ENCODE measurements around the gene SPAG17. TPM values are rescaled to one million over a fixed set of nuclear protein-coding genes. Genes with fewer than 3 reads are reported as not detected.

The SPAG17 gene
- total RNA-seq, 4 donors from 2014 or later: 0.13 to 3.1 (median 1.4) TPM

DNA sequence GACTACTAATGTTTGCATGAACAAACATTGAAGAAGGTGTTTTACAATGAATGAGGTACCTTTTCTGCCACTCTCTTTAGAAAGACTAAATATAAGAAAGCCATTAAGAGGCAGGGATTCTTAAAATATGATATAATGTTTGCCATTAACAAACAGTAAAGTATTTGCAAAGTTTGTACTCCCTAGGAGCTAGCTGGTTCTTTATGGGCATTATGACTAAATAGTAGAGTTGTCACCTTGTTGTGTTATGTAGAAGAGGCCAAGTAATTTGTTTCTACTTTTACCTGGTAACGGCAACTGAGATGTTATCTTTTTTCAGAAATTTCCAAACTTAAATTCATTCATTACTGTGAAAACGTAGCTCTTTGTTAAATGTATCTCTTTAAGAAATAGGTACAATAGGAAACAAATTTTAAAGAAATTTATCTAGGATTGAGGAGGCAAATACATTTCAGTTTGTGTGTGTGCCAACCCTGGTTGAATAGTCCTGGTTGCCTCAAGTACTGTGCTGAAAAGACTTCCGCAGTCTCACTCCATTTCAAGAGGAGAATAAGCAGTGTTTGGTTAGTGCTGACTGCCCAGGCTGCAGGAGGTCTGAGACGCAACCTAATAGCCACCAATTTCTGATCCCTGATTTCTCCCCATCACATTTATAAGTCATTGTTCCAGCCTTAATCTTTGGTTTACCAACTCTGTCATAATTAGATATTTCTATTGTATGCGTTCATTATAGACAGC, 203.4 kb downstream of the SPAG17 start:
- TF ChIP-seq POLR2A (IDR thresholded peaks at IDR 0.05) (no peak), POLR2AphosphoS5 (IDR thresholded peaks at IDR 0.05) (no peak), EP300 (IDR thresholded peaks at IDR 0.05) (no peak)
- TF ChIP-seq, protein P1, sequence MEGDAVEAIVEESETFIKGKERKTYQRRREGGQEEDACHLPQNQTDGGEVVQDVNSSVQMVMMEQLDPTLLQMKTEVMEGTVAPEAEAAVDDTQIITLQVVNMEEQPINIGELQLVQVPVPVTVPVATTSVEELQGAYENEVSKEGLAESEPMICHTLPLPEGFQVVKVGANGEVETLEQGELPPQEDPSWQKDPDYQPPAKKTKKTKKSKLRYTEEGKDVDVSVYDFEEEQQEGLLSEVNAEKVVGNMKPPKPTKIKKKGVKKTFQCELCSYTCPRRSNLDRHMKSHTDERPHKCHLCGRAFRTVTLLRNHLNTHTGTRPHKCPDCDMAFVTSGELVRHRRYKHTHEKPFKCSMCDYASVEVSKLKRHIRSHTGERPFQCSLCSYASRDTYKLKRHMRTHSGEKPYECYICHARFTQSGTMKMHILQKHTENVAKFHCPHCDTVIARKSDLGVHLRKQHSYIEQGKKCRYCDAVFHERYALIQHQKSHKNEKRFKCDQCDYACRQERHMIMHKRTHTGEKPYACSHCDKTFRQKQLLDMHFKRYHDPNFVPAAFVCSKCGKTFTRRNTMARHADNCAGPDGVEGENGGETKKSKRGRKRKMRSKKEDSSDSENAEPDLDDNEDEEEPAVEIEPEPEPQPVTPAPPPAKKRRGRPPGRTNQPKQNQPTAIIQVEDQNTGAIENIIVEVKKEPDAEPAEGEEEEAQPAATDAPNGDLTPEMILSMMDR (IDR thresholded peaks at IDR 0.05): no peak
- H3K9me3 ChIP-seq: no peaks in the 10 kb centered on the region
- H3K27ac ChIP-seq: no peak overlapping the region
- WGBS: 75% methylated on average over 5 of the region's 5 CpGs
- no peaks in the 10 kb centered on the region for H3K4me1 ChIP-seq
- no peak for DNase-seq (ENCODE audit: low spot score in 2 of 2)
- no peaks in the 10 kb centered on the region for H3K27me3 ChIP-seq
- H3K36me3 ChIP-seq: no peaks in the 10 kb centered on the region
- H3K4me3 ChIP-seq: no peak overlapping the region

DNA sequence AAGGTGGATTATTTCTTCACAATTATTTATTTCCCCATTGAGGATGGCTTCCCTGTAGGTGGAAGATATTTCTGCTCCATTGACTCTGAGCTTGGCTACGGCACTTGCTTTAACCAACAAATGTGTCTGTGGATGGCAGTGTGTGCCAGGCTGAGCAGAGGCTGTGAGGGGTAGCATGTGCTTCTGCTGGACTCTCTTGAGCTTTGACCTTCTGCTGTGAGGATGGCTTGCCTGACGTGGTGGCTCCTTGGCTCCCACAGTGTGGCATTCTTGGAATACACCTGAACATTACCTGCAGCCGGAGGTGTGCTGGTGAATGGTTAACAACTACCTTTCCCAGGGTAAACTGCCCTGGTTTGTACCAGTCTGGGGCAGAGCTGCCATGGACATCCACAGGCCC, 208.6 kb downstream of the SPAG17 start:
- H3K4me3 ChIP-seq: no peak overlapping the region
- no peaks in the 10 kb centered on the region for H3K27me3 ChIP-seq
- TF ChIP-seq, protein P1 (IDR thresholded peaks at IDR 0.05): no peak
- DNase-seq (ENCODE audit: low spot score in 2 of 2): no peak
- no peaks in the 10 kb centered on the region for H3K9me3 ChIP-seq
- H3K36me3 ChIP-seq: no peaks in the 10 kb centered on the region
- H3K4me1 ChIP-seq: no peaks in the 10 kb centered on the region
- 88% methylated on average over 3 of the region's 3 CpGs for WGBS
- no peak overlapping the region for H3K27ac ChIP-seq

DNA sequence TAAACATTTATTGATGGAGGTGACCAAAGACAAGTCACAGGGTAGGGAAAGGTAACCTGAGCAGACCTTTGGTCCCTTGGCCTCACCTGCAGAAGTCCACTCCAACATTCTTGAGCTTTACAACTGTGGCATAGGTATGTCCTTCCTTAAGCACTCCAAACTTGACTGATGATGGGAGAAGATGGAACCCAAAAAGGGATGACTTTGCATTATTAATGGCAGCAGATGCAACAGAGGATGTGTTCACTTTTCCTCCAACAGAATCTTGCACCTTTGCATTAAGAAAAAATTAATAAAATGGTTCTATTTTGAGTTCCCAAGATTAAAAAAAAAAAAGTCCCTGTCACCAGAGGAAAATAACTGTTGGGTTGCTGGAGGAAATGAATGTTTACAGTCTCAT, 213.3 kb downstream of the SPAG17 start:
- H3K4me1 ChIP-seq: peaks cover 8% of the 10 kb centered on the region
- no peak for DNase-seq (ENCODE audit: low spot score in 2 of 2)
- TF ChIP-seq POLR2A (IDR thresholded peaks at IDR 0.05) (no peak), POLR2AphosphoS5 (IDR thresholded peaks at IDR 0.05) (no peak), EP300 (IDR thresholded peaks at IDR 0.05) (no peak)
- TF ChIP-seq, protein P1 (IDR thresholded peaks at IDR 0.05): no peak

DNA sequence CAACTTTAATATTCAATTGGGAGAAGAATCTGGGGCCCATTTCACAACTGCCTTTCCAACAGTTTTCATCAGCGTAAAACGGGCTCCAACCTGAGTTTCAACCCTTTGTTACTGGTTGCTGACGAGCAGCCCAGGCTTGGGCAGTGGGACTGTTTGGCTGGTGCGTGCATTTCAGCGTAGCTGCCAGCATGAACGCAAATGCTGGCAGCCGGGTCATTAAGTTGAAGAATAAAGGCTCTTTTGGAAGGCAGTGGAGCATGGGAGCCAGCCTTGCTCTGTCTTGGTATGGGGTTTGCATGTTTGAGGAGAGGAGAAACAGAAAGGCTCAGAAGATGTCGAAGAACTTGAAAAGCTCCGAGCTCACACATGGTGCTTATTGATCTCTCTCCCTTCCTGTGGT, 214.8 kb downstream of the SPAG17 start:
- Histone ChIP-seq H3K4me3 (no peak overlapping the region), H3K27me3 (no peaks in the 10 kb centered on the region), H3K27ac (no peak overlapping the region), H3K9me3 (no peaks in the 10 kb centered on the region), H3K4me1 (peaks cover 8% of the 10 kb centered on the region), H3K36me3 (no peaks in the 10 kb centered on the region)
- no peak for DNase-seq (ENCODE audit: low spot score in 2 of 2)
- TF ChIP-seq POLR2AphosphoS5 (IDR thresholded peaks at IDR 0.05) (no peak), EP300 (IDR thresholded peaks at IDR 0.05) (no peak), POLR2A (IDR thresholded peaks at IDR 0.05) (no peak)
- TF ChIP-seq, protein P1 (IDR thresholded peaks at IDR 0.05): no peak
- WGBS: 72% methylated on average over 9 of the region's 9 CpGs

More for the DNA sequence above, 213.3 kb downstream of the SPAG17 start:
- no peak overlapping the region for H3K27ac ChIP-seq
- no peak overlapping the region for H3K4me3 ChIP-seq
- H3K27me3 ChIP-seq: no peaks in the 10 kb centered on the region
- H3K36me3 ChIP-seq: no peaks in the 10 kb centered on the region
- no peaks in the 10 kb centered on the region for H3K9me3 ChIP-seq

DNA sequence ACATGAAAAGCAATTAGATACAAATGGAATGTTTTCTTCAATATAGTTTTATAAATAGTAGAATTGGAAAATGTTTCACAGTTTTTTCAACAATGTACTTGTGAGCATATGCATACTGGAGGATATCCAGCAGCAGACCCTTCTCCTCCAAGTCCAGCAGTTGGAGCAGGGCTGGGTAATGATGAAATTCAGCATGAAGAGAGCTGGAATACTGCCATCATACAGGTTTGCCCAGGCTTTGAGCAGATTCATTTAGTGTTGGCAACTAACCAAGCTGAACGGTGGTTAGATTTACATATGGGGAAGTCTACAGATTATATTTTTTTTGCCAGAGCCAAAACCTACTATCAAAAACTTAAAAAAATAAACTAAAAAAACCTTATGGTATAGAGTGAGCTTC, 217.1 kb downstream of the SPAG17 start:
- H3K9me3 ChIP-seq: no peaks in the 10 kb centered on the region
- 0% methylated on average over 1 of the region's 1 CpG for WGBS
- TF ChIP-seq POLR2A (IDR thresholded peaks at IDR 0.05) (no peak), EP300 (IDR thresholded peaks at IDR 0.05) (no peak), POLR2AphosphoS5 (IDR thresholded peaks at IDR 0.05) (no peak)
- TF ChIP-seq, protein P1 (IDR thresholded peaks at IDR 0.05): no peak
- no peaks in the 10 kb centered on the region for H3K36me3 ChIP-seq
- H3K4me3 ChIP-seq: no peak overlapping the region
- DNase-seq (ENCODE audit: low spot score in 2 of 2): no peak
- H3K27ac ChIP-seq: no peak overlapping the region
- H3K27me3 ChIP-seq: no peaks in the 10 kb centered on the region
- peaks cover 8% of the 10 kb centered on the region for H3K4me1 ChIP-seq

Data from suprapubic skin (tissue), 4 donors.